ENCODE results near the gene HLF.

DNA sequence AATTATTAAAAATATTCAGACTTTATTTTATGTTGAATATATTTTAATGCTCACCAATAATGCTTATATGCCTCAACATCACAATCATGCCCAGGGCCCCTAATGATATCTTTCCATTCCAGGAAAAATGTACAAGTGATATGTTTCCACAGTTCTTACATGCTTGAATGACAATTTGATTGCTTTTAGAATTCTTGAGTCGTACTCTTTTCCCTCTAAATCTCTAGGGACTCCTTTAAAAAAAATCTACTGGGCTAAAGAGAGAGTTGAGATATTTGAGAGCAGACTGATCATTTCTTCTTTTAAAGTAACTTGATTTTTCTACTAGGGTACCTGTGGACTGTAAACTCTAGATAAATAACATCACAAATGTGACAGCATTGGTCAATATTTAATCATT is 18.2 kb upstream of the HLF start:
- TF ChIP-seq EZH2 (IDR thresholded peaks at IDR 0.05; ENCODE audit: borderline replicate concordance, low read depth, low read length, severe bottlenecking) = no peak
- no peak for TF ChIP-seq POLR2A (IDR thresholded peaks at IDR 0.05; ENCODE audit: low read depth, low read length)
- TF ChIP-seq, protein P1, sequence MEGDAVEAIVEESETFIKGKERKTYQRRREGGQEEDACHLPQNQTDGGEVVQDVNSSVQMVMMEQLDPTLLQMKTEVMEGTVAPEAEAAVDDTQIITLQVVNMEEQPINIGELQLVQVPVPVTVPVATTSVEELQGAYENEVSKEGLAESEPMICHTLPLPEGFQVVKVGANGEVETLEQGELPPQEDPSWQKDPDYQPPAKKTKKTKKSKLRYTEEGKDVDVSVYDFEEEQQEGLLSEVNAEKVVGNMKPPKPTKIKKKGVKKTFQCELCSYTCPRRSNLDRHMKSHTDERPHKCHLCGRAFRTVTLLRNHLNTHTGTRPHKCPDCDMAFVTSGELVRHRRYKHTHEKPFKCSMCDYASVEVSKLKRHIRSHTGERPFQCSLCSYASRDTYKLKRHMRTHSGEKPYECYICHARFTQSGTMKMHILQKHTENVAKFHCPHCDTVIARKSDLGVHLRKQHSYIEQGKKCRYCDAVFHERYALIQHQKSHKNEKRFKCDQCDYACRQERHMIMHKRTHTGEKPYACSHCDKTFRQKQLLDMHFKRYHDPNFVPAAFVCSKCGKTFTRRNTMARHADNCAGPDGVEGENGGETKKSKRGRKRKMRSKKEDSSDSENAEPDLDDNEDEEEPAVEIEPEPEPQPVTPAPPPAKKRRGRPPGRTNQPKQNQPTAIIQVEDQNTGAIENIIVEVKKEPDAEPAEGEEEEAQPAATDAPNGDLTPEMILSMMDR (IDR thresholded peaks at IDR 0.05; ENCODE audit: extremely low read depth in 1 of 2, insufficient read depth in 1 of 2, low read depth in 1 of 2, low read length in 2 of 2) = no peak

Data from endothelial cell of umbilical vein (primary cell).